HL-60/S4 (cell line): ENCODE results near the gene LIMS4.
"Not testable (repeated sequence)": the region's sequence is repeated elsewhere in the genome, so short reads cannot be mapped to it uniquely, and the experiment has no call there.

Experiments used
- in situ Hi-C: fragments of 300-500 bp; cut with MboI; formaldehyde crosslinking; loops from 2 replicates; pipeline ENCODE4 v1.14.3; 2022; ENCODE audit warnings: low sequenced_read_pairs

Gene LIMS4

DNA sequence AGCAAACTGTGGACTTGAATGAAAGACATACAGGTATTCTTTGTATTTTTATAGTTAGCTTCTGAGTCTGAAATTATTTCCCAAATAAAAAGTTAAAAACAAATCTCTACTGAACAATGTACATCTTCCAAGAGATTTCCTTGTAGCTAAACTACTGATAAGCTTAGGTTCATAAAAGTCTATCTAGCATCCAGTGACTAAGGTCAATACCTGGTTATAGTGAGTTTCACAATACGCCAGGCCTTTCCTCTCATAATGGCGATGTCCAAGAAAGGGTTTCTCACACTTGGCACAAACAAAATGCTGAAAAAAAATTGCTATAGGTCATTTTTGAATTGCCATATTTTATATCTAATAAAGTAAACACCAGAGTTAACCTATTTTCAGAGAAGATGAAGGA, 21.7 kb downstream of the LIMS4 start:
- in situ Hi-C loops: not testable (repeated sequence)

DNA sequence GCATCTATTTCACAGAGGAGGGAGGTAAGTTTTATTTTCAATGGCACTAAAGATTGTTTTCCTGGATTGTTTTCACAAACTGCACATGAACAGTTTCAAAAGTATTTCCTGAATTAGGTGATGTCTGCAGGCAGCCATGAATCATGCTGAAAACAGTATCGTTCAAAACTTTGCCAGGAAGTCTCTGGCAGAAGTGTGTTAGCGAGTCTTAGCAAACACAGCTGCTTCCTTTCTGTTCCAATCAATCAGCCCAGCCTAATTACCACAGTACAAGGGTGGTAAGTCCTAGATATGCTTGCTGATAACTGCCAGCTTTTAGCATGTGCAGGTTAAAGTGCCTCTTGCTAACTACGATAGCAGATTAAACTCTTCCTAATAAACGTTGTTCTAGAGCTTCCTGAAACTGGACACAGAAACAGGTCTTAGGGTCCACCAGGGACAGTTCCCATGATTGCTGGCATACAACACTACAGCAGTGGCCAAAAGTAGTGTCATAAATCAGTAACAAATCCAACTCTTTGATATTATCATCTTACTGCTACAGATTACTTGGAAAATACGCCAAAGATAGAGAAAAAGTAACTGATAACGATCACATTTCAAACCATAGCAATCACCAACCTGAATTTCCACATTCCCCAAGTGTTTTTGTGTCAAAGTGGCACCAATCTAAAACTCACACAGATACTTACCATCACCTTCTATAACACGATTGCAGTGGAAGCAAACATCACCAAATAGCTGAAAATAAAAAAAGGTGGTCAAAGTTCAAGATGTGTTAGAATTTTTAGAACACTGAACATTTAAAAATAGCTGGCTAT, 23.3 kb downstream of the LIMS4 start:
- in situ Hi-C loops: not testable (repeated sequence)

- in situ Hi-C loops: not testable (repeated sequence)
These were observed 26.0 kb downstream of the LIMS4 start for GRCh38 chr2:110446644-110447043.

DNA sequence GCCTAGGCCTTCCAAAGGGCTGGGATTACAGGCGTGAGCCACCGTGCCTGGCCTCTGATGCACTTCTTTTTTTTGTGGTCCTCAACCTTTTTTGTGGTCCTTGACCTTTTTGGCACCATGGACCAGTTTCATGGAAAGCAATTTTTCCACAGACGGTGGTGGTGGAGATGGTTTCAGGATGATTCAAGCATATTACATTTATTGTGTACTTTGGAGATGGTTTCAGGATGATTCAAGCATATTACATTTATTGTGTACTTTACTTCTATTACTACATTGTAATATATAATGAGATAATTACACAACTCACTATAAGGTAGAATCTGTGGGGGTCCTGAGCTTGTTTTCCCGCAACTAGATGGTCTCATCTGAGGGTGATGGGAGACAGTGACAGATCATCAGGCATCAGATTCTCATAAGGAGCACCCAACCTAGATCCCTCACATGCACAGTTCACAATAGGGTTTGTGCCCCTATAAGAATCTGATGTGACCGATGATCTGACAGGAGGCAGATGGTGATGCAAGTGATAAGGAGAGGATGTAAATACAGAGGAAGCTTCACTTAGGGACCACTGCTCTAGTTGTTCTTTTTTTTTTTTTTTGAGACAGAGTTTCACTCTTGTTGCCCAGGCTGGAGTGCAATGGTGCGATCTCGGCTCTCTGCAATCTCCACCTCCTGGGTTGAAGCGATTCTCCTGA, 29.2 kb downstream of the LIMS4 start:
- in situ Hi-C loops: not testable (repeated sequence)

- in situ Hi-C loops: not testable (repeated sequence)
These were observed 30.7 kb downstream of the LIMS4 start for GRCh38 chr2:110441905-110442304.

DNA sequence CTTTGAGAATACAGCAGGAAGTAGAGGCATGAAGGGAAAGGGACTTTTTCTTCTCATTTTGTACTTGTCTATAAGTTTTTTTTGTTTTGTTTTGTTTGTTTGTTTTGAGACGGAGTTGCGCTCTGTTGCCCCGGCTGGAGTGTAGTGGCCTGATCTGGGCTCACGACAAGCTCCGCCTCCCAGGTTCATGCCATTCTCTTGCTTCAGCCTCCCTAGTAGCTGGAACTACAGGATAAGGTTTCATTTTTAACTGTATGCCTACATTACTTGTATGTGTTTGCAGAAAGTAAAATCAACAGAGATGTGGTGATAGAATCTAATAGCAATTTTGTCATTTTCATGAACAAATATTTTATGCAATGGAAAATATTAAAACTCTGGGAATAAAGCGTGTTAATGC, 38.1 kb downstream of the LIMS4 start:
- in situ Hi-C loops: not testable (repeated sequence)

- in situ Hi-C loops: not testable (repeated sequence)
These were observed 46.9 kb downstream of the LIMS4 start for GRCh38 chr2:110425725-110426124.

DNA sequence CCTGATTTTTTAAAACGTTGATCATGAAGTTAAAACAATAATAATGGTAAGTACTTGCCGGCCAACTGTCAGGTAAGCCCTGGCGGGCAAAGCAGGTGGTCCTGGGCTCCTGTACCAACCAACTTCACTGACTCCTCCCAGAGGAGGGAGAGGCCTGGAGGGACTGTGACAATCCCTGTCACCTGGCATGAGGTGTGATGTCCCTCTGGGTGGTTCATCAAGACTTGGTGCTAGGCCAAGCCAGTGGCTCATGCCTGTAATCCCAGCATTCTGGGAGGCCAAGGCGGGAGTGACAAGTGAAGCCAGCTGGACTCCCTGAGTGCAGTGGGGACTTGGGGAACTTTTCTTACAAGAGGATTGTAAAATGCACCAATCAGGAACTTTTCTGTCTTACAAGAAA, 48.2 kb downstream of the LIMS4 start:
- in situ Hi-C loops: not testable (repeated sequence)

GRCh38 chr2:110423574-110423962, 49.0 kb downstream of the LIMS4 start:
- in situ Hi-C loops: not testable (repeated sequence)

DNA sequence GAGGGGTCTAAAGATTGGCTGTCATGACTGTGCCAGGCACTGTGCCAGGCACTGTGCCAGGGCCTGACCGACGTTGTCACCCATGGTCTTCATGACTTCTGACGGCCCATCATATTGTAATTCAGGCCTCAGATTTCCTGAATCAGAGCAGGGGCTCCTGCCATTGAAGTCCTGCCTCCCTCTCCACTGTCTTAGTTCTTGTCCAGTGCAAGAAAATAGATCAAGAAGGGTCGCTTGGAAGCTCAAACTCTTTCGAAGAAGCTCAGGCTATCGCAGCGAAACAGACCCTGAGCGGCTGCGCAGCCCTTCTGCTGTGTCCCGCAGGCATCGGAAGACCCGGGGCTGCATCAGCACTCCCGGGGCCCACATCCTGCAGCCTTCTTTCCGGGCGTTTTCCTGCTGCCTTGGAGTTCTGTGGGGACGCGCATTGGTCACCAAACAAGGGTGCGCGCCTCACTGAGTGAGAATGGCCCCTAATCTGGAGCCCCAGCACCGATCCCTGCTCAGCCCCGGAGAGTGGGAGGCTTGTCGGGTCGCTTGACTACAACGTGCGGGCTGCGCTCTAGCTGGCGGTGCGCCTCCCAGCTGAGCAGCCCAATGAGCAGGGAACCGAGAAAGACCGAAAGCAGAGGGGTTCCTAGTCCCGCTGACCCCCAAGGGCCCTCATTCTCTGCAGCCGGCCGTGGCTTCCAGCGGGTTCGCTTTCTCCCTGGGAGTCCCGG, 49.6 kb downstream of the LIMS4 start:
- in situ Hi-C loops: not testable (repeated sequence)

- in situ Hi-C loops: not testable (repeated sequence)
These were observed 51.8 kb downstream of the LIMS4 start for GRCh38 chr2:110420641-110421354.

GRCh38 chr2:110407142-110407541, 65.5 kb downstream of the LIMS4 start:
- in situ Hi-C loops: not testable (repeated sequence)

DNA sequence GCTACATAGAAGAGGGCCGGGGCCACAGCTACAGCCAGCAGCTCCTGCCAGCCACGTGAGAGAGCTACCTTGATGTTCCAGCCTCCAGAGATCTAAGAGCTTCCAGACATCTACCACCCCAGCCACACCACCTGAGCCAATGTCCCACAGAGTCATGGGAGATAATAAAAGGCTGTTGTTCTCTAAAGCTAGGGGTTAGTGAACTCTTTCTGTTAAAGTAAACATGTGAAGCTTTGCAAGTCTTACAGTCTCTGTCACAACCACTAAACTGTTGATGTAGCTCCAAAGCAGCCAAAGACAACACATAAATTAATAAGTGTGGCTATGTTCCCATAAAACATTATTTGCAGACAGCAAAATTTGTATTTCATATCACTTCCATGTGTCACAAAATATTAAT, 67.6 kb downstream of the LIMS4 start:
- in situ Hi-C loops: not testable (repeated sequence)

DNA sequence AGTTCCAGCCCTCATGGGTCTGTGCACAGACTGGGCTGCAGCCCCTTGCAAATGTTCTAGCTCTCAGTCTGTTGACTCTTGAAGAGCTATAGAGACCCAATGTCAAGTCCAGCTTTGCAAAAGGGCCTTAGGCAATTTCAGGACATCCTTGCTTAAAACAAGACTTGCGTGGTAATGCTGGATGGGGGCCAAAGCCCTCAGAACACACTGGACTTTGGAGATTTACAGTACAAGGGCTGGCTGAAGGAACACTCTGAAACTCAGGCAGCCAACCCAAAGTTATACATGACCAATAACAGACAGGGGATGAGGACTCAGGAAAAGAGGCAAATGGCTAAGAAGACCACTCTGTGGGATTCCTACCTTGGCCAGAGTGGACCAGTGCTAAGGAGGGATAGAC, 68.4 kb downstream of the LIMS4 start:
- in situ Hi-C loops: not testable (repeated sequence)

- in situ Hi-C loops: not testable (repeated sequence)
These were observed 71.5 kb downstream of the LIMS4 start for GRCh38 chr2:110401001-110401618.

DNA sequence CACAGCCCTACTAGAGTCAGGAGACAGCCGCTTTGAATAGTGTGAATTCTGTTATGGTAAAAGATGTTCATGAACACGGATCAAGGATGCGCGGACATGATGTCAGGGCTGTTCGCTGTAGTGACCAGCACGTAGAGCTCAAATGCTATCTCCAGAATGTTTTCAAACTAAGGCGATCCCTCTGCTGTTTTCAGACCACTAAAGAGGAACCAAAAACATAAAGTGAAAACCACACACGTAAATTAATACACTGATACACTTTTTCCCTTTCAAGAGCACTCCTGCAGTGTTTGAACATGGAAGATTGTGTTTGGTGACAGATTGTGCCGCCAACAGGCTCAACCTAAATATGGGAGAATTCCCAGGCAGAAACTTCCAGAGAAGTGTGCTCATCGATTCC, 73.2 kb downstream of the LIMS4 start:
- in situ Hi-C loops: not testable (repeated sequence)

DNA sequence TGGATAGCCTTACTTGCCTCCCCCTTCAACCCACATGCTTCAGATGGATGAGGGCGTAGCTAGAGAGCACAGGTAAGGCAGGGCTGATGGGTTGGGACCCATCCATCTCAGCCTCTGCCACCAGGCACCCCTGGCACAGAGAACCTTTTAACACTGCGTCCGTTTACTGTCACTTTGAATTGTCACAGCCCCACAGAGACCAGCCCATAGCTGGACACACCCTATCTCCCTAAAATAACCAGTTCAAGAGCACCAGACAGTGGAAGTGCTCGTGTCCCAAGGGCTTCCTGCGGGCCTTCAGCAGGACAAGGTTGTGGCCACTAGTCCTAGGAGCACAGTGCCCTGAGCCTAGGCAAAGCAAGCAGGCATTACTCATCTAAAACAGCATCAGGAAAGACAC, 76.6 kb downstream of the LIMS4 start:
- in situ Hi-C loops: not testable (repeated sequence)
